Measurements from ENCODE around the gene SLFN5. TPM values are rescaled to one million over a fixed set of nuclear protein-coding genes. Genes with fewer than 3 reads are reported as not detected.

The SLFN5 gene
- total and polyA plus RNA-seq, 2 of the 4 experiments (the other 2 are of a cell fraction): 13.0 to 48.9 TPM

DNA sequence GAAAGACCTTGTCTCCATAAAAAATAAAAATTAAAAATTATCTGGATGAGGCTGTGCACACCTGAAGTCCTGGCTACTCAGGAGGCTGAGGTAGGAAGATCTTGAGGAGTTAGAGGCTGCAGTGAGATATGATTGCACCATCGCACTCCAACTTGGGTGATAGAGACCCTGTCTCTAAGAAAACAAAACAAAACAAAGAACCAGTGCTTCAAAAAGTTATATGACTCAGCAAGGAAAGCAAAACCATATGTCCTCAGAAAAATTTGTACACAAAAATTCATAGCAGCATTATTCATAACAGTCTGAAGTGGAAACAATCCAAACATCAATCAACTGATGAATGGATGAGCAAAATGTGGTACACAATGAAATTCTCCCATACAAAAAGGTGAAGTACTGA lies 48.9 kb downstream of the SLFN5 start:
- Histone ChIP-seq H3K4me1 (ENCODE audit: control insufficient read depth, insufficient read depth, low read length) (no peaks in the 10 kb centered on the region), H2BK5ac (ENCODE audit: low read depth, low read length, poor library complexity, severe bottlenecking) (no peak overlapping the region), H2AK5ac (ENCODE audit: low read depth, low read length) (no peak overlapping the region), H2AK9ac (replicated peaks; ENCODE audit: low read depth, low read length, poor library complexity) (no peak overlapping the region), H3K9ac (ENCODE audit: low read depth, low read length) (no peak overlapping the region), H3K23ac (ENCODE audit: low read depth, low read length) (no peak overlapping the region), H4K5ac (ENCODE audit: low read depth, low read length) (no peak overlapping the region), H3K27ac (ENCODE audit: insufficient read depth, low read length) (no peak overlapping the region), H3K56ac (ENCODE audit: extremely low read depth, insufficient read depth, low read length) (no peak overlapping the region), H4K20me1 (ENCODE audit: insufficient read depth, low read length) (no peaks in the 10 kb centered on the region), H2BK20ac (ENCODE audit: low read depth, low read length) (no peak overlapping the region), H3K4me3 (ENCODE audit: insufficient read depth, low read depth, low read length) (no peak overlapping the region), H3K4me2 (ENCODE audit: low read depth, low read length) (no peak overlapping the region), H3K18ac (ENCODE audit: low read depth, low read length) (no peak overlapping the region), H3K79me1 (ENCODE audit: low read depth in 1 of 2, low read length in 2 of 2) (no peaks in the 10 kb centered on the region), H3K36me3 (ENCODE audit: control insufficient read depth, insufficient read depth, low read length) (no peaks in the 10 kb centered on the region), H2BK120ac (ENCODE audit: low read depth, low read length) (no peak overlapping the region), H4K8ac (ENCODE audit: low read depth in 2 of 2, low read length in 2 of 2) (no peak overlapping the region), H3K27me3 (ENCODE audit: control insufficient read depth, insufficient read depth, low read length) (no peaks in the 10 kb centered on the region; the same call in 1 of the 2 replicates), H4K91ac (ENCODE audit: insufficient read depth, low read depth, low read length) (no peak overlapping the region), H2BK15ac (ENCODE audit: low read depth, low read length) (no peak overlapping the region), H2AFZ (replicated peaks; ENCODE audit: low read length, poor library complexity) (no peak overlapping the region), H3K9me3 (ENCODE audit: control insufficient read depth, insufficient read depth, low read length) (peaks cover 3% of the 10 kb centered on the region; the same call in 1 of the 2 replicates), H3K9me1 (ENCODE audit: insufficient read depth, low read length) (no peaks in the 10 kb centered on the region), H3K14ac (replicated peaks; ENCODE audit: low read depth, low read length) (no peak overlapping the region), H3K4ac (ENCODE audit: low read depth, low read length) (no peak overlapping the region)
- ATAC-seq (ENCODE audit: low read depth): no peak
- TF ChIP-seq ELK1 (IDR thresholded peaks at IDR 0.05; ENCODE audit: borderline replicate concordance, low read depth, low read length) (no peak), MAZ (IDR thresholded peaks at IDR 0.05; ENCODE audit: borderline replicate concordance, low read depth, low read length) (no peak), BHLHE40 (IDR thresholded peaks at IDR 0.05; ENCODE audit: low read depth, low read length) (no peak), CEBPB (IDR thresholded peaks at IDR 0.05; ENCODE audit: low read depth, low read length) (peak; percentile 24; the same call in 1 of the 2 replicates)
- TF ChIP-seq, protein P1, sequence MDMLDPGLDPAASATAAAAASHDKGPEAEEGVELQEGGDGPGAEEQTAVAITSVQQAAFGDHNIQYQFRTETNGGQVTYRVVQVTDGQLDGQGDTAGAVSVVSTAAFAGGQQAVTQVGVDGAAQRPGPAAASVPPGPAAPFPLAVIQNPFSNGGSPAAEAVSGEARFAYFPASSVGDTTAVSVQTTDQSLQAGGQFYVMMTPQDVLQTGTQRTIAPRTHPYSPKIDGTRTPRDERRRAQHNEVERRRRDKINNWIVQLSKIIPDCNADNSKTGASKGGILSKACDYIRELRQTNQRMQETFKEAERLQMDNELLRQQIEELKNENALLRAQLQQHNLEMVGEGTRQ (IDR thresholded peaks at IDR 0.05; ENCODE audit: low read depth, low read length): no peak
- ChIA-PET CTCF (no interaction called here), POLR2A (ENCODE audit: unreplicated experiment) (no interaction called here)
- DNase-seq: peak; percentile 8
- BruUV-seq (replicated peaks): no TSS peak
- in situ Hi-C loops (cut with MboI; ENCODE audit: low sequenced_read_pairs) (no loop called here), intact Hi-C loops (cut with micrococcal nuclease) (loop anchor here (10.0 kb wide), 1 partner anchor 97 kb away; the partner anchor contains the start of gene SLC35G3), dilution Hi-C loops (cut with HindIII; ENCODE audit: low sequenced_read_pairs, unreplicated experiment) (no loop called here)
- WGBS, 2 experiments (ENCODE audit: extremely low coverage in 2 of 2, insufficient read length in 1 of 2): no CpG with 5 or more reads among the region's 1 CpG
